Measurements from ENCODE around the gene ADM5. TPM values are rescaled to one million over a fixed set of nuclear protein-coding genes. Genes with fewer than 3 reads are reported as not detected.

Gene ADM5
- total and polyA plus RNA-seq, 10 of the 15 experiments (the other 5 are each of a cell fraction or from before 2014, with no cell fraction given): 0.05 to 6.0 (median 1.2) TPM; not detected in 1

- TF ChIP-seq, protein P1, sequence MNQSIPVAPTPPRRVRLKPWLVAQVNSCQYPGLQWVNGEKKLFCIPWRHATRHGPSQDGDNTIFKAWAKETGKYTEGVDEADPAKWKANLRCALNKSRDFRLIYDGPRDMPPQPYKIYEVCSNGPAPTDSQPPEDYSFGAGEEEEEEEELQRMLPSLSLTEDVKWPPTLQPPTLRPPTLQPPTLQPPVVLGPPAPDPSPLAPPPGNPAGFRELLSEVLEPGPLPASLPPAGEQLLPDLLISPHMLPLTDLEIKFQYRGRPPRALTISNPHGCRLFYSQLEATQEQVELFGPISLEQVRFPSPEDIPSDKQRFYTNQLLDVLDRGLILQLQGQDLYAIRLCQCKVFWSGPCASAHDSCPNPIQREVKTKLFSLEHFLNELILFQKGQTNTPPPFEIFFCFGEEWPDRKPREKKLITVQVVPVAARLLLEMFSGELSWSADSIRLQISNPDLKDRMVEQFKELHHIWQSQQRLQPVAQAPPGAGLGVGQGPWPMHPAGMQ (IDR thresholded peaks at IDR 0.05; ENCODE audit: borderline replicate concordance): no peak
- TF ChIP-seq SREBF2 (IDR thresholded peaks at IDR 0.05; ENCODE audit: low read length): no peak
- TF ChIP-seq, protein P2, sequence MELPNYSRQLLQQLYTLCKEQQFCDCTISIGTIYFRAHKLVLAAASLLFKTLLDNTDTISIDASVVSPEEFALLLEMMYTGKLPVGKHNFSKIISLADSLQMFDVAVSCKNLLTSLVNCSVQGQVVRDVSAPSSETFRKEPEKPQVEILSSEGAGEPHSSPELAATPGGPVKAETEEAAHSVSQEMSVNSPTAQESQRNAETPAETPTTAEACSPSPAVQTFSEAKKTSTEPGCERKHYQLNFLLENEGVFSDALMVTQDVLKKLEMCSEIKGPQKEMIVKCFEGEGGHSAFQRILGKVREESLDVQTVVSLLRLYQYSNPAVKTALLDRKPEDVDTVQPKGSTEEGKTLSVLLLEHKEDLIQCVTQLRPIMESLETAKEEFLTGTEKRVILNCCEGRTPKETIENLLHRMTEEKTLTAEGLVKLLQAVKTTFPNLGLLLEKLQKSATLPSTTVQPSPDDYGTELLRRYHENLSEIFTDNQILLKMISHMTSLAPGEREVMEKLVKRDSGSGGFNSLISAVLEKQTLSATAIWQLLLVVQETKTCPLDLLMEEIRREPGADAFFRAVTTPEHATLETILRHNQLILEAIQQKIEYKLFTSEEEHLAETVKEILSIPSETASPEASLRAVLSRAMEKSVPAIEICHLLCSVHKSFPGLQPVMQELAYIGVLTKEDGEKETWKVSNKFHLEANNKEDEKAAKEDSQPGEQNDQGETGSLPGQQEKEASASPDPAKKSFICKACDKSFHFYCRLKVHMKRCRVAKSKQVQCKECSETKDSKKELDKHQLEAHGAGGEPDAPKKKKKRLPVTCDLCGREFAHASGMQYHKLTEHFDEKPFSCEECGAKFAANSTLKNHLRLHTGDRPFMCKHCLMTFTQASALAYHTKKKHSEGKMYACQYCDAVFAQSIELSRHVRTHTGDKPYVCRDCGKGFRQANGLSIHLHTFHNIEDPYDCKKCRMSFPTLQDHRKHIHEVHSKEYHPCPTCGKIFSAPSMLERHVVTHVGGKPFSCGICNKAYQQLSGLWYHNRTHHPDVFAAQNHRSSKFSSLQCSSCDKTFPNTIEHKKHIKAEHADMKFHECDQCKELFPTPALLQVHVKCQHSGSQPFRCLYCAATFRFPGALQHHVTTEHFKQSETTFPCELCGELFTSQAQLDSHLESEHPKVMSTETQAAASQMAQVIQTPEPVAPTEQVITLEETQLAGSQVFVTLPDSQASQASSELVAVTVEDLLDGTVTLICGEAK (IDR thresholded peaks at IDR 0.05; ENCODE audit: borderline replicate concordance): no peak
Observed at GRCh38 chr19:49677231-49677900, 12.0 kb upstream of the ADM5 start, which contains the start of gene PRMT1 (continued).
